Measurements from ENCODE around the gene NADK2.

The NADK2 gene

GRCh38 chr5:36246036-36246800 lies 4.5 kb upstream of the NADK2 start:
- no peak for DNase-seq

DNA sequence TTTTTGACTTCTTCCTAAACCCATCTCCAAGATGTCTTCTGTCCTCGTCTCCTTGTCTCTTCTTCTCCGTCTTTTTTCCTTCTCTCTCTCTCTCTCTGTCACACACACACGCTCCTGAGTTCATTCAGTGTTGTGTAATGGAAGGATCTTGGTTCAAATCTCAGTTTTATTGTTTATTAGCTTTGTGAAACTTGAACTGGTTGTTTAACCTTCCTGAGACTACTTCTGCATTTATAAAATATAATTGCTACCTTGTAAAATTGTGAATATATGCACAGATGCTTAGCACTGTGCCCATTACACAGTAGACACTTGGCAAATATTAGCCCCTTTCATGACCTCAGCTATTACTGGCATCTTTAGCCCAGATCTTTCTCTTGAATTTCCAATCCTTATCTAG lies 2.4 kb upstream of the NADK2 start:
- DNase-seq = no peak

DNA sequence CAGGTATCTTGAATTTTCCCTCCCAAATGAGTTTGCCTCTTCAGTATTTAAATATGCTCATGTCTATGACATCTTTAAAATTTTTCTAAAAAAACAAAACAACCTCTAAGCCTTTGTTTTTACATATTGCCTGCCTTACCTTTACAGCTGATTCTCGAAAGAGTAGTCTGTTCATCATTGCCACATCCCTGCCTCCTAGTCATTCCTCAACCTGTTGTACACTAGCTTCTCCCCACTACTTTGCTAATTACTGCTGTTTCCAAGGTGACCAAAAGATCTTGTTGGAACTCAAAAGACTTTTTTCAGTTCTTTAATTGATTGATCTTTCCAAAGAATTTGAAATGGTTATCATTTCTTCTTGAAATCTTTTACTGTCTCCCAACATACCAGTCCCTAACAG lies 1.9 kb upstream of the NADK2 start:
- no peak for DNase-seq

DNA sequence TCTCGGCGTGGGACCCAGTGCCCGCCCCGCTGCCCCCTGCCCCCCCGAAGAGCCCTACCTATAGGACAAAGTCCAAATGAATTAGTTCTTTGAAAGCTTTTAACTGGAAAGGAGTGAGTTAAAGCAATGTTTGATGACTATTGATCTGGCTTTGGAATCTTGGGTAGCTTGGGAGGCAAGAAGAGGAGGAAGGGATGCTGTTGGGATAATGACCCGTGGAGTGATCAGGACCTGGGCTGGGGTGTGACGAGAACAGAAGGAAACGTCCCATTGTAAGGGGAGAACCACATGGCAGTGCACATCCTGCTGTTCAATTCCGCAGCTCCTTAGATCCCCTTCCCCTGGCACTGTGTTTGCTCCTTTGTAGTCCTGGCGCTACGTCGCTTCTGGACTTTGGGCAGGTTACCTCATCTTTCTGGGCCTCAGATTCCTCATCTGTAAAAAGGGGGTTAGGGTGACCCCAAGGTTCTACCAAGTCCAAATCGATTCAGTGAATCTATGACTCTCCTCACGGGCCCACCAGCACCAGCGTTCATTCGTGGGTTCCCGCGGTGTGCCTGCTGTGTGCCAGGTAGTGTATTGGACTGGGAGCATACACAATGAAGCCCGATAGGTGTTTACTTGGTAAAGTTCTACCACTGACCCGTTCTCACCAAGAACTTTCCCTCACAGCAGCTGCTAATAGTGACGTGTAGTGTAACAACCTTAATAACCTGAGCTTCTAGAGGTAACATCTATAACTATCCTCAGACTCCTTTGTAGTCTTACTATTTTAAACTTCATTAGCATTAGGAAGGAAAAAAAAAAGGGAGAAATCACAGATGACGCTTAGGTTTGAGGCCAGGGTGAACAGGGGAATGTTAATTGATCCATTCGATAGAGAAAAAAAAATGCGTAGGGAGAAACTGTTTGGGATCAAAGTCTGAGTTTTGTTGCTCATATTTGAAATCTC lies 1.1 kb upstream of the NADK2 start:
- DNase-seq = no peak

DNA sequence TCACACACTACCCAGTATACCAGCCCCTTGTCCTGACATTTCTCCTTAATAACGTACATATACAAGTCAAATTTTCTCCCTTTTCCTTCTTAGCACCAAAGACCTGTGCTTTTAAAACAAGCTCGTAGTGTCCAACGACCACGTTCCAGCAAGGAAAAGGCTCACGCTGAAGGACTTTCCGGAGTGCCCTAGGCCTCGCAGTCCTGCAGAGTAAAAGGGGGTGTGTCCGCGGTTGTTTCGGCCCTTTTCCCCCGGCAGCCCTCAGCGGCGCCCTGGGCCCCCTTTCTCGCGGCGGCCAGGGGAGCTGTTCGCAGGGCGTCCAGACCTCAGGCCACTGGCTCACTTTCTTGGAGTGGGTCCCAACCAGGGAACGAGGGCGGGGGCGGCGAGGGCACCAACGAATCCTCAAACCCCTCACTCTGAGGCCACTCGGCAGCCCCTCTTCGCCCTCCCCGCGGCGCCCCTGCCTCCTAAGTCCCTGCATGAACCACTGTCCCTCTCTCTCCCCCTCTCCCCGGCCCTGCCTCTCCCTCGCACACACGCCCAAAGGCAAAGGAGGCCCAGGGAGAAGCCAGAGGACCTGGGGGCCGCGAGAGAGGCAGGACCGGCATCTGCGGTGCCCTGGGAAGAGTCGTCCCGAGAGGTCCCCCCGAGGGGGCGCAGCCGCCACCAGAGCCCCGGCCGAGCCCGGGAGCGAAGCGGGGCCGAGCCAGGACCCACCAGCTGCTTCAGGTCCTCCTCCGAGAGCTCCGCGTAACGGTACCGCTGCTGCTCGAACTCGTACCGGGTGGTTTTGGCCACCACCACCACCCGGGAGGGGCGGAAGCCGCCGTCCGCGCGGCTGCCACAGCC lies 720 bp downstream of the NADK2 start:
- DNase-seq = peak in 3 of 4 experiments; percentile 31 to 39 (median 36)

- no peak for DNase-seq
Measured at GRCh38 chr5:36239370-36240293, 2.1 kb downstream of the NADK2 start.

GRCh38 chr5:36238502-36239295 lies 3.0 kb downstream of the NADK2 start:
- no peak for DNase-seq

DNA sequence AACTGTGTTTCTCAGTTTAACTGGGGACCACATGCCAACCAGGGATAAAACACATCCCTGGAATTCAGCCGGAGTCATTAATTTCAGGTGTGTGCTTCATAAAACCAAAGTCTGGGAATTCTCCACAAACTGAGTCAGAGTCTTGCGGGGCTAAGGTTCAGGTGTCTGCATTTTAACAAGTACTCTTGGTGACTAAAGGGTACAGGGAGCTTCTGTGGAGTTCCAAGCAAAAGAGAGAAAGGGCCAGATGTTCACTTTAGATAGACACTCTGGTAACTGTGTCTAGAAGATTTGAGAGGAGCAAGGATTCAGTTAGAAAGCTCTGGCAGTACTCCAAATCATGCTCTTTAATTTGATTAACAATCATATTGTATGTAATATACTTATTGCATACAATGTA lies 4.0 kb downstream of the NADK2 start:
- no peak for DNase-seq

DNA sequence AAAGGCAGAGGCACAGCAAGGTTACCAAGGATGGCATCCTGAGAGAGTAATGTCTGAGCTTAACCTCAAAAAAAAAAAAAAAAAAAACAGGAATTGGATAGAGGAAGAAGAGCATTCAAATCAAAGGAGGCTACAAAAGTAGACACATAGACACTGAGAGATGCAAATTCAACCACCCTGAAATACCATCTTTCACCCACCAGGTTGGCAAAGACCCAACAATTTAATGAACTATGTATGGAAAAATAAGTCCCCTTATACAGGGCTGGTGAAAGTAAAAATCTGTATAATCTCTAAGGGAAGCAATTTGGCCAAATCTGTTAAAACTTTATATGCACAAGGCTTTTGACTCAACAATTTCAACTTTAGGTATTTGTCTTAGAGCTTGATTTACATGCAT lies 4.9 kb downstream of the NADK2 start:
- no peak for DNase-seq

DNA sequence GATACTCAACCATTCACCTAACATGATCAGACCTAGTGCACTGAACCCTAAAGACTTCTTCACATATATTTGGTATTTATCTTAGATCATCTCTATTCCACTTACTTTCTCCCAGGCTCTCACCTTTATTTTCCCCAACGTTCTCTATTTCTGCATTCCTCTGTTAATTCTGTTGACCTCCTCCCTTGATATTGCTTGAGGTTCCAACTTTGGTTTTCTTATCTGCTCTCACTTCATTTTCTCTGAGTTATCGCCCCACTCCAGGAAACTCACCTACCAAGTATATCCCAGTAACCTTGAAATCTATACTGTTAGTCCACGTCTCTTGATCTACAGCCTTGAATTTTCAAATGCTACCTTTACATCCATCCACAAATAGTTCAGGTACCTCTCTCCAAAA lies 9.2 kb downstream of the NADK2 start:
- no peak for DNase-seq

- DNase-seq = no peak
Measured at GRCh38 chr5:36230151-36230790, 11.5 kb downstream of the NADK2 start.

DNA sequence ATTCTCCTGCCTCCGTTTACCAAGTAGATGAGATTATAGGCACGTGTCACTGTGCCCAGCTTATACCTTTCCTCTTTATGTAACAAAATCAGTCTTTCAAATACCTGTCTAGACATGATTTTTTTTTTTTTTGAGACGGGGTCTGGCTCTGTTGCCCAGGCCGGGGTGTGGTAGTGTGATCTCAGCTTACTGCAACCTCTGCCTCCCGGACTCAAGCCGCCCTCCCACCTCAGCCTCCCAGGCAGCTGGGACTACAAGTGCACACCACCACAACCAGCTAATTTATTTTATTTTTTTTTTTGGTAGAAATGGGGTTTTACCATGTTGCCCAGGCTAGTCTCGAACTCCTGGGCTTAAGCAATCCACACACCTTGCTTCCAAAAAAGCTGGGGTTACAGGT lies 13.2 kb downstream of the NADK2 start:
- DNase-seq = no peak

DNA sequence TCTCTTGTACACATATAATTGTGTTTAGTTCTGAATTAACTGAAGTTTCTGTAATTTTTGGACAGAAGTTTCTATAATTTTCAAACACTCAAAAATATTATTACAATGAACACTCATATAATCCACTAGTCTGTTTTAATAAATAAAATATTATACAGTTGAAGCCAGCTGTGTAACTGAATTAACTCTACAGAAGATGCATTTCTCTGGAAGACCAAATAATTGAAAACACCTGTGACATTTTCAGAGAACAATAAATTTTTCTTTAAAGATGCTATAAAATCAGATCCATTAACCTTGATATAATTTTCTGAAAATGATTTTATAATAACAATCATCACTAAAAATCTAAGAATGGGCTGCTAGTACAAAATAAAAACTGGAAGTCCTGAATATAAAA lies 14.7 kb downstream of the NADK2 start:
- no peak for DNase-seq

- DNase-seq = no peak
Measured at GRCh38 chr5:36222620-36223019, 19.1 kb downstream of the NADK2 start.

- no peak for DNase-seq
Measured at GRCh38 chr5:36217988-36218387, 23.7 kb downstream of the NADK2 start.

DNA sequence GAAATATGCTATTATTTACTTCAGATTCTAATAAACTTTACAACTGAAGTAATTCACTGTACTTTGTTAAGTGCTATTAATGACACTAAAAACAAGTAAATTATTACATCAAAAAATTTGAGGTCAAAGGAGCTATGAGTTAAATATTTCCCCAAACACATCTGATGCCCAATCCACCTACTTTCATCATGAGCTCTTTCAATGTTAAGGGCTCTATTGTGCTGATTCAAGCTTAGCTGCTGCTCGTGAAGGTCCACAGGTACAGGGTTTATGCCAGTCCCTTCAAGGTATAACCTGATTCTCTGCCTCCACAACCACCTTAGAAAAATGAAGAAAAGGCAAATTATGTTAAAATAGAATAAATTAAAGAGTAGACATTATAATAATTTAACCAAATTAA lies 24.2 kb downstream of the NADK2 start:
- no peak for DNase-seq

GRCh38 chr5:36215910-36216309 lies 25.8 kb downstream of the NADK2 start:
- no peak for DNase-seq

- DNase-seq = no peak
Measured at GRCh38 chr5:36214436-36214835, 27.3 kb downstream of the NADK2 start.

- no peak for DNase-seq
Measured at GRCh38 chr5:36209664-36210063, 32.1 kb downstream of the NADK2 start.

DNA sequence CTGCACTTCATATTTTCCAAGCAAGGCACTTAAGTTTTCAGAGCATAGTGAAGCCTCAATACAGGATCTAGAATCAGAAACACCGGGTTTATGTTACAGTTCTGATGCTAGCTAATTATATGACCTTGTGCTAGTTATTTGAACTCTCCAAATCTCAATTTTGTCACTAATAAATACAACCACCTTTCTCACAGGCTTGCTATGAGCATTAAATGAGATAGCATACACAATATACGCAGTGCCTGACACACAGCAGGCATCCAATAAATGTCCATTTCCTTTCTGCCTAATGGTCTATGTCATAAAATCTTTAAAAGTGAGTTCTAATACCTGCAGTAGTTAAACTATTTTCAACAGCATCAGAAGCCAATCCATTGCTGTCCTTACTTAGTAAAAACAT lies 32.9 kb downstream of the NADK2 start:
- no peak for DNase-seq

- DNase-seq = no peak
Measured at GRCh38 chr5:36206913-36207312, 34.8 kb downstream of the NADK2 start.

Measured in activated CD4-positive, CD25-positive, alpha-beta regulatory T cell (primary cell).